ENCODE measurements around the gene STRADA.

Gene STRADA

DNA sequence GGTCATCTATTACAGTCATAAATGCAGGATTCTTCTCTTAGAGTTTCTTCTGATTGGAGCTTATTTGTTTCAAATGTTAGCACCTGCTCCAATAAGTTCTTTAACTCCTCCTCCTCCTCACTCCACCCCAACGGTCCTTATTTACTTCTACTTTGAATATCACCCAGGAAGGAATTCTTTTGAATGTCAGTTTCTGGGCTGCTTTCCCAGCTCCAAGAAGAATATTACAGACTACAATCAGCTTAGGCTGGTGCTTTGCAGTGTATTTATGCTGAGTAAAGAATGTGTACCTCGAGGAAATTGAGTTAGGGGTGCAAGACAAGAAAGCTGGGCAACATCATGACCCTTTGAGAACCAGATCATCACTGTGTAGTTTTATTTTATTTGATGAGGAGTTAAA lies 88.5 kb downstream of the STRADA start:
- no peak for DNase-seq
- intact Hi-C loops (cut with DNase I) = no loop called here

All from posterior cingulate gyrus (tissue), 11 donors.